Superior temporal gyrus (tissue), 1 donor: ENCODE measurements around the gene DBNDD2.

Experiments
- DNase-seq: peaks from one replicate; pipeline ENCODE4 v3.0.0-alpha.2; 2016; ENCODE audit errors: extremely low spot score

DBNDD2 gene

GRCh38 chr20:45449528-45449927 lies 41.4 kb downstream of the DBNDD2 start:
- DNase-seq = no peak

GRCh38 chr20:45450097-45450818 lies 42.2 kb downstream of the DBNDD2 start:
- peak; percentile 82 for DNase-seq

GRCh38 chr20:45452238-45452637 lies 44.1 kb downstream of the DBNDD2 start:
- DNase-seq = no peak

GRCh38 chr20:45452772-45453691 lies 44.9 kb downstream of the DBNDD2 start:
- no peak for DNase-seq

- no peak for DNase-seq
Measured at GRCh38 chr20:45456632-45457031, 48.5 kb downstream of the DBNDD2 start.

- DNase-seq = no peak
Measured at GRCh38 chr20:45459606-45460005, 51.5 kb downstream of the DBNDD2 start.
